ENCODE results near the gene ULK2.
"Not testable (repeated sequence)": the region's sequence is repeated elsewhere in the genome, so short reads cannot be mapped to it uniquely, and the experiment has no call there.

ULK2 gene

DNA sequence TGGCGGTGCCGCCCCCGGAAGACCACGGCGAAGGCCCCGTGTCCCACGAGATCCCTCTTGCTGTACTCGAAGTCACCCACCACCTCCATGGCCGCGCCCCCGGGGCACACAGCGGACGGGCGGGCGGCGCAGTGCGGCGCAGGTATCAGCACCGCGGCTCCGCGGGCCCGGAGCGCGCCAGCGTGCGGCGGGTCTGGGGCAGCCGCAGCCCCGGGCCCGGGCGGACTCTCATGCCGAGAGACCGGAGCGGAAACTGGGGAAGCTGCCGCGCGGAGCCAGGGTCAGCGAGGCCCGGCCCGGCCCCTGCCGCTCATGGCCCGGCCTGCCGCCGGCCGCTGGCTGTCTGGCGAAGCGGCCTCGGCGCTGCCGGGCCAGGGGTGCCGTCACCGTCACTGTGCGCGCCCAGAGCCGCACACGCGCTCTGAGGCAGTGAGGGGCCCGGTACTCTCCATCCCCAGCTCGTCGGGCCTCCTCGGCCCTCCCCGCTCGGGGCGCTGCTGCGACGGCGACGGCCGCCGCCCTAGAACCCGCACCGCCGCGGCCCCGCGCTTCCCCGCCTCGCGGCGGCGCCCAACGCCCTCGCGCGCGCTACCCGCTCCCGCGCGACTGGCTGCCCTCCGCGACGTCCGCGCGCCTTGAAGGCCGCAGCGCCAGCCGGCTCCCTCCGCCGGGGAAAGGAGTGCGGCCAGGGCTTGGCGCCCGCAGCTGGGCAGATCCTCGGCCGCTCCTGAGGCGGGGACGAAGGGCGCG, at the start of gene ULK2:
ULK2 (minus strand) TSS at position 608 of the 750 bp plus-strand sequence; CDS start at position 89, 519 bp downstream.
- peak; percentile 76 for DNase-seq (ENCODE audit: low spot score)

DNA sequence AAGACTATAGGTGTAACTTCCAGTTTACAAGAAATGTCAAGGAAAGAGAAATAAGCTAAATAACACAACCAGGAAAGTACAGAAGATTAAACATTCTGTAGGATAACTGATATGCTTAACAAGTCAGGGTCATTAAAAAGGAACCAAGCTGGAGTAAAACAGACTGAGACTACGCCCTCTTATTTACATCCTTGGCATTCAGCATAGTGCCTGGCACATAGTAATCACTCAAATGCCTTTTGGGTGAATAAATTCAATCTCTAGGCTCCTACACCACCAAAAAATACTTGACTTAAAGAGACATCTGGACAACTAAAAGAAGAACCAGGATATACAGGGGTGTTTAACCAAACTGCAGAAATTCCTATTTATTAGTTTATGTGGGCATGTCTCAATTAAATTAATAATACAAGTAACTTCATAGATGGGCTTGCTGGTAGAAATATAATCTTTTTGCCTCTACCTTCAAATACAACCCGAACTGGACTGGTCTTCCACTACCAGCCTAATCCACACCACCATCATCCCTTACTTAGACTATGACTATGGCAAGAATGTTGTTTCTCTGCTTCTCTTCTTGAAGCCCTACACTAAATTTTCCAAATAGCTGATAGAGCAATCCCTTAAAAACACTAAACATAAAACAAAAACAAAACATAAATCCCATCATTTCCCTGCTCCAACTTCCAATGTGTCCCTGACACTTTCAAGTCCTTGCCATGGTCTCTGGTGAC, 47.7 kb upstream of the ULK2 start:
- DNase-seq (ENCODE audit: low spot score) = no peak

DNA sequence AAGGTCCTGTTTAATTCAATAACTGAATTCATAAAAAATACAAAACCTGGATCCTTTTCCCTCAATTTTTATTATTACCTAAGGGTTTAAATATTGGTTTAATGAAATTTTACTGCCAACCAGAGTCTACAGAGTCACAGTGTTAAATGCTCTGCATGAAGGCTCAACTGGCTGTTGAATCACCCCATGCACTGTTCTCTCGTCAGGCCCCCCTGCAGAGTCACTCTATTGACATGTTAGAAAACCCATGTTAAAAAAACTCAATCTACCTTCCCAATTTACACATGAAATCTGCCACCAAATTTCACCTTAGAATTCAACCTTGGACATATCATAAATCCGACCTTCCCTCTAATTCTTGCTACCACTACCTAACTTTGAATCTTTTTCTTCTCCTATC, 43.3 kb upstream of the ULK2 start:
- DNase-seq (ENCODE audit: low spot score) = no peak

DNA sequence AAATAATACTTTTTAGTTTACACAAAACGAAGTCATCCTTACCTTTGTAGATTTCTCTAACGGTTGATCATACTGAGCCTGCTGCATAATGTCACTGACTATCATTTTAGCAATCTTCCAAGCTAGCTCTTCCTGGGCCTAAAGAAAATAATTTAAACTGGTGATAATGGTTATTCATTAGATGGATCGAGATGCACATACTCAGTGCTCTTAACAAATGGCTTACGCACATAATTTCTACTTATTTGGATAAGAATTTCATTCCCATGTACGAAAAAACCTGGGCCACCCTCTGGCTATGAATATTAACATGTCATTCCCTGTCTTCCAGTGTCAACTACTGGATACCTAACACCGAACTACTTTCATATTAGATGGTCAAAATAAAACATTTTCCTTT, 41.4 kb upstream of the ULK2 start:
- DNase-seq (ENCODE audit: low spot score) = no peak

DNA sequence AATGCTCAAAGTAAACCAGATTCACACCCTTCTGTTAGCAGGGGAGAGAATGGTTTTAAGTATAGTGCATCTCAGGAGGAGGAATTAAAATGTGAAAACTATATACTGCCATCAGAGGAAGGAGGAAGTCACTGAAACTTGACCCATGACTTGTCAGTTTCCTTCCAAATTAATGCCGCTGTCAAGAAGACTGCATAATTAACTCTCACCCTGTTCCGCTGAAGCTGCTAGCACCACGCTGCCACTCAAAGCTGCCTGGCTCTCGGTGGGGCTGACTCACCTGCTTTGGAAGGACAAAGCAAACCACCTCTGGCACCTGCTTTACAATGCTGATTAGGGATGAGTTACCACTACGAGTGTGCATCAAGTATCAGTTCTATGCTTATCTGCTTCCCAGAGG, 37.8 kb upstream of the ULK2 start:
- DNase-seq (ENCODE audit: low spot score) = peak; percentile 34

DNA sequence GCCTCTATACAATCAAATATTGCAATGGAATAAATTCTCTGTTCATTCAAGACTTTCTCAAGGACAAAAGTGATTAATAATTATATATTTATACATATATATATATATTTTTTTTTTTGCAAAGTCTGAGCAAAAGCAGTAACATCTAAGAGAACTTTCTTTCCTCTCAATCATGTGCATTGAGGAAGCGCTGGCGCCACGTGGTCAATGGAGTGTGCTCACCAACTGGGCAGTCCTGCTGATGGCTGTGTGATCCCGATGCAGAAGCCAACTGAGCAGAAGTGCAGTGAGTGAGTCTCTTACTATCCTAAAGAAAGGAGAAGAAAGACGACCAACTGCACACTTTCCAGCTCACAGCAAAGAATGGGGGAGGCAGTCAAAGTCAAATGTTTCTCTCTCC, 37.2 kb upstream of the ULK2 start:
- DNase-seq (ENCODE audit: low spot score) = no peak

DNA sequence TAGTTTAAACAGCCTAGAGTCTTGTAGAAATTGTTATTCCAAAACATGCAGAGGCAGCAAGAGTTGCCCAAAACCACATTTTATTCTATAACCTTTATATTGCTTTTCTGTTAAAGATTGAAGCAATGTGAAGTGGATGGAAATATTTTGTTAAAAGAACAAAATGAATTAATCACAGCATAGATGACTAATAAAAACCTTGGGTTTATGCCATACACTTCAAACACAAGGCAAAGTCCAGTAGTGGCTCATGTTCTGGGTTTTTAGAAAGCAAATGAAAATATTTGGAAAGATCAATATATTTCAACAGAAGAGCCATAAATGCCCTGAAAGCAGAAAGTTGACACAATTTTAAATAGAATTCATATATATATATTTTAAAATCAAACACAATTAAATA, 36.7 kb upstream of the ULK2 start:
- DNase-seq (ENCODE audit: low spot score) = no peak

DNA sequence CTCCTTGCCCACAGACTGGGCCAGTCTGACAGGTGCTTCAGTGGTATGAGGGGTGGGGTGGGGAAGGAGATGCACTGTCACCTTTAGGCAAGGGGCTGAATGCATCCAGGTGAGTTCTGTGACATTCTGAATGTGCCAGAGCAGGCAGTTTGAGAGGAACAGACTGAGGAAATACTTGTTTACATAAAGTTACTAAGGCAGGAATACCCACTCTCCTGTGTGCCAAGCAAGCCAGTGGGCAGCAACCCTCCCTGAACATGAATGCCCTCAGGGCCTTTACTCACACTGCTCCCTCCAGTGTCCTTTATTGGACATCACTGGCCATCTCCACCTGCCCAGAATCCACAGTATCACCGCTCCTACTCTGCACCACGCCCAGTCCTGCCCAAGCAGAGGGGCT, 33.1 kb upstream of the ULK2 start:
- DNase-seq (ENCODE audit: low spot score) = no peak

DNA sequence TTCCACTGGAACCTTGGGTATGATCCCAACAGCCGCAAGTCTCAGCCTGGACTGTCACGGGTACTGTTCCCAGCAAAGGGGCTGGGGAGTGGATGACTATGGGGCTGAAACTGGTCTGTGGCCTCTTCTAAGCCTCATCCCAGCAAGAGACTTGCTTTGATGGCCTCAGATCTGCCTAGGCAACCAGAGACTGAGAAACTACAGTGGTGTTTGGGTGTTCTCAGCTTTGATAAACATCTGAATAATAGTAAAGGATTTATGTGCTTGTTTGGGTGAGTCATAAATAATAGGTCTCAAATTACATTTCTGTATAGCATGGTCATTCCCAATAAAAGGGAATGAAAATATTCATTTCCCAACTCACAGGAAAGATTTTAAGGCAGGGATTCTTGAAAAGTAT, 30.2 kb upstream of the ULK2 start:
- DNase-seq (ENCODE audit: low spot score) = no peak

DNA sequence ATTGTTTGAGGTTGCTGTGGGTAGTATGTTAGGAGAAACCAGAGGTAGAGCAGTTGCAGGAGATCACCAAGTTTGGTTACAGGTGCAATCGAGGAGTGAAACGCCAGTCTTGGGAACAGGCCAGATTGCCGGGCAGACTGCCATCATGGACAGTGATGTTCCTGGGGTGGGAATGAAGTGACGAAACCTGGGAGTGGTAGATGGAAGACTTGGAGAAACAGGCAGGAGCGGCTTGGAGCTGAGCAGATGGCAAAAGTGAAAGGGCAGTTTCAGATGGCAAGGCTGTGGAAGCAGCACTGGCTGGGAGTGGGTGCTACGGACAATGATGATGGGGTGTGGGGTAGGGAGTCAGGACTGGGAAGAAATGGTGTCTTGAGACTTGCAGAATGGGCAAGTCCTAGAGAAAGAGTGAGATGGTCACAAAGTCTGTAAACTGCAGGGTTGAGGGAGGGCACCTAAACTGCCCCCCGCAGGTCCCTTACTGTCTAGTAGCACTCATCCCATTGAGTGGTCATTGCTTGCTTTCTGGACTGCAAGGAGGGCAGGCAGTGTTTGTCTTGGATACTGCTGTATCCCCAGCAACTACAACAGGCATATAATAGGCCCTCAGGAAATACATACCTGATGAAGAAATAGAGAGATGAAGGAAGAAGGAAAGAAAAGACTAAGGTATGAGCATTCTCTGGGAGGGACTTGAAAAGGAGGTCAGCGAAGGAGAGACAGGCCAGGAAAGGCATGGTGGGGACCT, 29.5 kb upstream of the ULK2 start:
- no peak for DNase-seq (ENCODE audit: low spot score)

DNA sequence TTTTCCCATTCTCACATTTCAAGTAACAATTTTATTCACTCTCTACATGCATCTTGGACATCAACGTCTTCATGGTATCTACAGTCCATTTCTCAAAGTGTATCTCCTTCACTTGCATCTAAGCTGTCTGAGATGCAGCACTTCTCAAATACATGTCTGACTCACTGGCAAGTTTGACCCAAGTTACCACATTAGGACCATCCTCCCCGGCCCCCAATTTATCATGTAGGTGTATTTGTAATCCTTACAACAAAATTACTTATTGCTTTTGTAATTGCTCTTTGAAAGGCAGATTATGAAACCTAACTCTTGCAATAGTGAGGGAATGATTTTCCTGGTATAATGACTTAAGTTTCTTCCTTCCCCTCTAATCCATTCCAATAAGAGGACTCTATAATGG, 28.9 kb upstream of the ULK2 start:
- DNase-seq (ENCODE audit: low spot score) = no peak

DNA sequence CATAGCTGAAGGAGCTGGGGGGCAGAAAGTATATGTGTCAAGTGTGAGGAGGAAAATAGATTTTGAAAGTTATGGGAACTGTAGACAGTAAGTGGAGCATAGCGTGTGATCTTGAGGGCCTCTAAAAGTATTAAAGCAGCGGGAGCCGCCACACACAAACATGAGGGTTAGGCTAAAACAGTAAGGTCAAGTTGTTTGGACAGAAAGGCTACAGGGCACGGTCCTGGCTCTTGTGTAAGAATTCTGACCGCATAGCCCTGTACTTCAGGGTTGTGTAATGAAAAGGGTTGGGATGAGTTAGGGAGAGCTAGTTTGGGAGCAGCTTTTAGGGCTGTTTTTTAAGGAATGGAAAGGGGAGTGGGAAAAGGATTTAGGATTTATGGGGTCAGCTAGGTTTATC, 22.8 kb upstream of the ULK2 start:
- not testable (repeated sequence) for DNase-seq (ENCODE audit: low spot score)

DNA sequence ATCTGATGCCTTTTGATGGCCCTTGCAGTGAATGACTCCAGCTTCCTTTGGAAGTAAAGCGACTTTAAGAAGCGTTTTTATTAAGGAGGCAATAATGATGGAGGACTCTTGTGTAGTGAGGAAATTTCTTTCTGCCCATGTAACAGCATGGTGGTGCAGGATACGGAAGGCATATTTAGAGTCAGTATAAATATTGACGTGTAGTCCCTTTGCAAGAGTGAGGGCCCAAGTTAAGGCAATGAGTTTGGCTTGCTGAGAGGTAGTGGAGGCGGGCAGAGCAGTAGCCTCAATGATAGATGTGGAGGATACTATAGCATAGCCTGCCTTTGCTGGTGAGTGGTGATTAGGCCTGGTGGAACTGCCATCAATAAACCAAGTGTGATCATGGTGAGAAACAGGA, 22.3 kb upstream of the ULK2 start:
- DNase-seq (ENCODE audit: low spot score) = not testable (repeated sequence)

DNA sequence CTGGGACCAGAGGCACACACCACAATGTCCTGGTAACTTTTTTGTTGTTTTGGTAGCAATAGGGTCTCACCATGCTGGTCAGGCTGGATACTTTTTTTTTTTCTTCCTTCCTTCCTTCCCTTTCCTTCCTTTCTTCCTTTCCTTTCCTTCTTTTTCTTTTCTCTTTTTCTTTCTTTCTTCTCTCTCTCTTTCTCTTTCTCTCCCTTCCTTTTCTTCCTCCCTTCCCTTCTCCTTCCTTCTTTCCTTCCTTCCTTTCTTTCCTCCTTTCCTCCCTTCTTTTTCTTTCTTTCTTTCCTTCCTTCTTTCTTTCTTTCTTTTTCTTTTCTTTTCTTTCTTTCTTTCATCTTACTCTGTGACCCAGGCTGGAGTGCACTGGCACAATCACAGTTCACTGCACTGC, 18.4 kb upstream of the ULK2 start:
- no peak for DNase-seq (ENCODE audit: low spot score)

DNA sequence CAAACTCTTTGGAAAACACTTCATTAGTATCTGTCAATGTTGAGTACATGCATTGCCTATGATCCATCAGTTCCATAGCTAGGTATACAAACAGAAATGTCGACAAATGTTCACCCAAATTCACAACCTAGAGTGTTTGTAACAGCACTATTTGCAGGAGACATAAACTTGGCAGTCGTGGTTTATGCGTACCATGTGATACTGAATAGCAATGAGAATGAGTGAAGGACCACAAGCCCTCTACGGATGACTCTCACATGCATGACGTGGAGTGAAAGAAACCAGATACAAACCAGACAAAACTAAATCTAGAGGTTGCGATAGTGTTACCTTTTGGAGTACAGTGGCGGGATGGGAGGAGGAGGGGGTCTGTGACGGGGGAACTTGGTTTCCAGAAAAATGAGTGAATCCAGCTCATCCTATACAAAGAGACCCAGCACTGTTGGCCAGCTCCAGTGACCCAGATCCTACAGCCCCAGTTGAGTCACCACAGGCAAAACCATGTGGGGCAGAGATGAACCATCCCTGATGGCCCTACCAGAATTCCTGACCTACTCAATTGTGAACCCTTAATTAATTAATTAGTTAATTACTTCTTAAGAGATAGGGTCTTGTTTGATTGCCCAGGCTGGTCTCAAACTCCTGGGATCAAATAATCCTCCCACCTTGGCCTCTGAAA, 15.9 kb upstream of the ULK2 start:
- no peak for DNase-seq (ENCODE audit: low spot score)

DNA sequence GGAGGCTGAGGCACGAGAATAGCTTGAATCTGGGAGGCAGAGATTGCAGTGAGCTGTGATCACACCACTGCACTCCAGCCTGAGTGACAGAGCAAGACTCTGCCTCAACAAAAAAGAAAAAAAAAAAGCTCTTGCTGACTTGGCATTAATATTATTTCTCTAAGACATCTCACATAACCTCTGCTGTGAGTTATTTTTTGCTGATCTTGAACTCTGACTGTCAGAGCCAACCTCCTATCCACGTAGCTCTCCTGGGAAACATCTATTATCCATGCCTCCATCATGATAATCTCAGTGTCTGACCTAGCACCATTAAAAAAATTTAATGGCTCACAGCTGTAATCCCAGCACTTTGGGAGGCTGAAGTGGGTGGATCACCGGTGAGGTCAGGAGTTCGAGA, 12.7 kb upstream of the ULK2 start:
- DNase-seq (ENCODE audit: low spot score) = no peak

DNA sequence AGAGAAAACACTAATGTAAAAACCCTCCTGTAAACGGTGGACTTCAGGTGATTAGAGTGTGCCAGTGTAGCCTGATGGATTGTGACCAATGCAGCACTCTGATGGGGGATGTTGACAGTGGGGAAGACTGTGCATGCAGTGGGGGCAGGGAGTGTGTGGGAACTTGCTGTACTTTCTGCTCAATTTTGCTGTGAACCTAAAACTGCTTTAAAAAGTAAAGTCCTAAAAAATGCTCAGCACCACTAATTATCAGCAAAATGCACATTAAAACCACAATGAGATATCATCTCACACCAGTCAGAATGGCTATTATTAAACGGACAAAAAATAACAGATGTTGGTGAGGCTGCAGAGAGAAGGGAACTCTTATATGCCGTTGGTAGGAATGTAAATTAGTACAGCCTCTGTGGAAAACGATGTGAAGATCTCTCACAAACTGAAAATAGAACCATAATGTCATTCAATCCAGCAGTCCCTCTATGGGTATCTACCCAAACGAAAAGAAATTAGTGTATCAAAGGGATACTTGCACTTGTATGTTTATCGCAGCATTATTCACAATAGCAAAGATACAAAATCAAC, 9.7 kb upstream of the ULK2 start:
- no peak for DNase-seq (ENCODE audit: low spot score)

DNA sequence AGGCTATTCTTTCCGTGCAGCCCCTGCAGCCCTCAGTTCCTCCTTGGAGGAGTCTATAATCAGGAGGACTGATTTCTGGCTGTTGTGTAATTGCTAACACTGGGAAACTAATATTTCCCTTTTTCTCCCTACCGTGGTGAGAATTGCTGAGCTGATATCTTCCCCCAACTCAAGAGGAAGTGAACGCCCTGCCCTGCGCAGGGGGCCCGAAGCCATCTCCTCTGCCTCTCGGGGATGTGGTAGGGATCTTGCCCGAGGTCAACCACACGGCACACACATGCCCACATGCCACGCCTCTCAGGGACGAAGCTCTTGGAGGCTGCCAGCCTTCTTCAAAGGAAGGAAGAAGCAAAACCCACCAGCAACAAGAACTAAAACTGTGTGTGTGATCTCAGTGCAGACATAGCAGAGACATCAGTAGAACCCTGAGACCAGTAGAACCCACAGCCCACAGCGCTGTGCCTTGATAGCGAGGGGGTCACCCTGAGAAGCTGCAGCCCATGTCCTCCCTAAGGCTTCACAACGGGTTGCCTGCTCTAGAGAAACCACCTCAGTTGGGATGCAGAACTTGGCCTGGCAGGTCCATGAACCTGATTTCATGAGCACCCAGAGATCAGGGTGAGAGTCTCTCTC, 8.9 kb upstream of the ULK2 start:
- no peak for DNase-seq (ENCODE audit: low spot score)

DNA sequence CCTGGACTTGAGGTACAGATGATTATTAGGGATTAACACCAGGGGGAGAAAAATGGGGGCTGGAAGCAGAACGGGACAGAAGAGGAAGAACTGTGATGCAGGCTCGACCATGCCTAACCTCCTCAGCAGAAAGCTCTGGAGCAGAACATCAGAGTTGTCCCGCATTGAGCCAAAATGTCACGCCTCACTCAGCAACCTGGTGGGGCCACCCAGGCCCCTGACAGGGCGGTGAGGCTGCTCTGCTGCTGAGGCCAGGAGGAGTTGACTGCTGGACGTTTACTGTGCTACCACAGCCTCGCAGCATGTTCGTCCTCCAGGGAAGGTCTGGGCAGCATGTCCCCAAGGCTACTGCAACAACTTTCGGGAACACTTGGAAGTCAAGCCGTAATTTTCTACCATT, 6.5 kb upstream of the ULK2 start:
- DNase-seq (ENCODE audit: low spot score) = no peak

DNA sequence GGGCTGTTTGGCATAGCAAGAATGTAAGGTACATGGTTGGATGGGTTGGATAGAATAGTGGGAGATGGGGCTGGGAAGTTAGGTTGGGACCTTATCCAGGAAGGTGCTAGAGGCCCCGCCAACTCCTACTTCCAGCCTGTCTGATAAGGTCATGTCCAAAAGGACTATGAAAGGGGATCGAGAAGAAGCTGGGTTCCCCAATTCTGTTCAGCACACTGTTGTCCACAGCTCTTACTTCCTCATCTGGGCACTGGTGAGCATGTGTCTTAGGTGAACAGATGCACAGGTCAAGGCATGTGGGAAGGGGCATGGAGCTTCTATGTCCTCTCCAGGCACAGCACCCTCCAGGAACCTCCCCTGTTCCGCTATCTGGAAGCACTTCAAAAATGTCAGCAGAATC, 5.6 kb upstream of the ULK2 start:
- DNase-seq (ENCODE audit: low spot score) = no peak

DNA sequence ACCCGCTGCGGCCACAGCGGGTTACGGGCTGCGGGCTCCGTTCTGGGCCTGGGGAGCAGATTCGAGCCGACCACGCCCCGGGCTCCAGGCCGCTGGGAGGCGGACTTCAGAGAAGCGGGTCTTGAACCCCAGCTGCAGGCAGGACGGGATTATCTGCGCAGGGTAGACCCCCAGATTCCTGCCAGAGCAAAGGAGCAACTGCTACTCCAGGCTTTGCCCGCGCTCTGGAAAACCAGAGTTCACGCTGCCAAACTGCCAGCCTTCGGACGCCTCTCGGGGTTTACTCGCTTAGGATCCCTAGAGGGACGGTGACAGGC, 301 bp upstream of the ULK2 start:
- DNase-seq (ENCODE audit: low spot score) = no peak

DNA sequence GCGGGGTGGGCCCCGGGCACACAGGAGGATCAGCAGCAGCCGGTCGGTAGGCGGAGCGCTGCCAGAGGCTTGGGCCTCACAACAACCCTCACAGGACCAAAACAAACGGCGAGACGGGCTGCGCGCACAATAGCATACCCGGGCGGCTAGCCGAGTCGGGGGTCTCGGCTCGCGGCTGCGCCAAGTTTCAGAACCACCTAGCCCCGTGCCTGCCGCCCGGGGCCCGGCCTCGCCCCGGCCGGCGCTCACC, 732 bp downstream of the ULK2 start:
- peak; percentile 64 for DNase-seq (ENCODE audit: low spot score)

Measured in kidney tubule cell (primary cell).